Natural killer cell (primary cell): ENCODE data around the gene TIGD2. TPM values are rescaled to one million over a fixed set of nuclear protein-coding genes. Genes with fewer than 3 reads are reported as not detected.

Experiments
- ATAC-seq, 3 donors: fragments of 150-1000 bp in 2 of 3; fragments of 200-7000 bp in 1 of 3; cut with Tn5 transposase; 1 replicate in 1 of 3; 2 replicates in 2 of 3; pipeline ENCODE4 v1.10.0; 2021; ENCODE audit warnings: mild to moderate bottlenecking in 2 of 3, moderate library complexity in 2 of 3
- DNase-seq, 2 donors: peaks; one replicate each; pipeline versions ENCODE4 v3.0.0 to v3.0.0-alpha.2; 2013 to 2021; ENCODE audit warnings: mixed read lengths in 1 of 2
- H3K27ac ChIP-seq: one replicate; pipeline ENCODE4 v1.5.1; 2013; ENCODE audit warnings: mild to moderate bottlenecking, low read length
- H3K27me3 ChIP-seq: one replicate; pipeline ENCODE4 v1.6.1; 2013; ENCODE audit warnings: low read length; ENCODE audit not compliant: control insufficient read depth, insufficient read depth
- H3K36me3 ChIP-seq: one replicate; pipeline ENCODE4 v1.6.1; 2013; ENCODE audit warnings: low read length; ENCODE audit not compliant: control insufficient read depth, insufficient read depth
- H3K4me1 ChIP-seq: one replicate; pipeline ENCODE4 v1.6.1; 2013; ENCODE audit warnings: low read length; ENCODE audit not compliant: control insufficient read depth, insufficient read depth
- H3K4me3 ChIP-seq: one replicate; pipeline ENCODE4 v1.5.1; 2013; ENCODE audit warnings: low read length
- H3K9me3 ChIP-seq: one replicate; pipeline ENCODE4 v1.6.1; 2013; ENCODE audit warnings: low read length; ENCODE audit not compliant: control insufficient read depth, insufficient read depth
- H3K27ac Mint-ChIP-seq, 2 donors: one replicate each; pipeline ENCODE4 v1.8.0; 2022; ENCODE audit warnings: mild to moderate bottlenecking in 2 of 2, mixed read lengths in 2 of 2, moderate library complexity in 1 of 2
- H3K27me3 Mint-ChIP-seq, 2 donors: one replicate each; pipeline ENCODE4 v1.8.0; 2022; ENCODE audit warnings: low read depth in 2 of 2, mixed read lengths in 2 of 2
- H3K36me3 Mint-ChIP-seq: one replicate; pipeline ENCODE4 v1.8.0; 2022; ENCODE audit warnings: mixed read lengths
- H3K4me1 Mint-ChIP-seq, 2 donors: one replicate each; pipeline ENCODE4 v1.8.0; 2022; ENCODE audit warnings: mixed read lengths in 2 of 2
- H3K4me3 Mint-ChIP-seq: one replicate; pipeline ENCODE4 v1.8.0; 2022; ENCODE audit warnings: mild to moderate bottlenecking, moderate library complexity, mixed read lengths
- H3K9me3 Mint-ChIP-seq, 2 donors: one replicate each; pipeline ENCODE4 v1.8.0; 2022; ENCODE audit warnings: mixed read lengths in 2 of 2
- CTCF ChIP-seq: fragments of 200-600 bp; IDR thresholded peaks from one replicate; pipeline ENCODE4 v1.8.0; 2022; ENCODE audit warnings: antibody characterized with exemption
- WGBS: methylation state at CpG from one replicate; pipeline ENCODE4 v1.1.7; 2013; ENCODE audit warnings: missing lambda C conversion rate; ENCODE audit not compliant: insufficient coverage; 5-methylcytosine and 5-hydroxymethylcytosine counted together
- intact Hi-C: fragments of 100-400 bp; cut with micrococcal nuclease; formaldehyde crosslinking; loops from one replicate; pipeline ENCODE4 v1.14.2; 2022
- total RNA-seq, 4 donors: library from RNA; stranded (reverse); fragments of 120-200 nt in 1 of 4; gene quantifications; one replicate each; pipeline versions ENCODE4 v1.2.3 to v1.2.4, GENCODE V29; 2013 to 2022

Gene TIGD2
- total RNA-seq, 3 donors from 2014 or later (not counting 1 experiment from before 2014, with no cell fraction given), result 3.2 to 7.6 (median 5.1) TPM

- no peaks in the 10 kb centered on the region for H3K4me1 Mint-ChIP-seq
- no peak for ATAC-seq
- H3K27ac ChIP-seq, result no peak overlapping the region
- no peaks in the 10 kb centered on the region for H3K36me3 Mint-ChIP-seq
- intact Hi-C loops, result no loop called here
- H3K4me1 ChIP-seq, result no peaks in the 10 kb centered on the region
- H3K27ac Mint-ChIP-seq, result no peak overlapping the region
- 90% methylated on average over 4 of the region's 4 CpGs for WGBS
- H3K9me3 ChIP-seq, result no peaks in the 10 kb centered on the region
- H3K4me3 ChIP-seq, result no peak overlapping the region
- no peak overlapping the region for H3K4me3 Mint-ChIP-seq
- H3K27me3 Mint-ChIP-seq, result peaks cover 7 to 8% of the 10 kb centered on the region in 2 donors
- H3K9me3 Mint-ChIP-seq, result no peaks in the 10 kb centered on the region
- no peaks in the 10 kb centered on the region for H3K27me3 ChIP-seq
- H3K36me3 ChIP-seq, result no peaks in the 10 kb centered on the region
- DNase-seq, result no peak
- TF ChIP-seq CTCF, result no peak
Measured at GRCh38 chr4:89162987-89163386, 51.7 kb downstream of the TIGD2 start.

- Mint-ChIP-seq H3K4me3 (no peak overlapping the region), H3K36me3 (no peaks in the 10 kb centered on the region), H3K9me3 (no peaks in the 10 kb centered on the region), H3K4me1 (no peaks in the 10 kb centered on the region), H3K27me3 (peaks cover 7 to 8% of the 10 kb centered on the region in 2 donors), H3K27ac (no peak overlapping the region)
- no CpG with 5 or more reads among the region's 2 CpGs for WGBS
- intact Hi-C loops, result no loop called here
- Histone ChIP-seq H3K27ac (no peak overlapping the region), H3K9me3 (no peaks in the 10 kb centered on the region), H3K36me3 (no peaks in the 10 kb centered on the region), H3K4me3 (no peak overlapping the region), H3K27me3 (no peaks in the 10 kb centered on the region), H3K4me1 (no peaks in the 10 kb centered on the region)
- no peak for DNase-seq
- no peak for ATAC-seq
- no peak for TF ChIP-seq CTCF
Measured at GRCh38 chr4:89164400-89164799, 53.1 kb downstream of the TIGD2 start.

Other genes starting within 250 kb of the TIGD2 start
- 10 to 100 TPM in 1 of 3 donors, 1 to 10 TPM in 2; 8.8 to 10.0 (median 8.9) TPM for gene FAM13A, start 54.3 kb upstream of the TIGD2 start, total RNA-seq
- gene GPRIN3, start 196.3 kb downstream of the TIGD2 start, total RNA-seq, result 10 to 100 TPM; 48.3 to 50.7 (median 48.5) TPM